Measurements from ENCODE around the gene RHOB. TPM values are rescaled to one million over a fixed set of nuclear protein-coding genes. Genes with fewer than 3 reads are reported as not detected.

The RHOB gene
- polyA plus RNA-seq, 1 of the 3 experiments (the other 2 are of a cell fraction): 50.3 TPM

DNA sequence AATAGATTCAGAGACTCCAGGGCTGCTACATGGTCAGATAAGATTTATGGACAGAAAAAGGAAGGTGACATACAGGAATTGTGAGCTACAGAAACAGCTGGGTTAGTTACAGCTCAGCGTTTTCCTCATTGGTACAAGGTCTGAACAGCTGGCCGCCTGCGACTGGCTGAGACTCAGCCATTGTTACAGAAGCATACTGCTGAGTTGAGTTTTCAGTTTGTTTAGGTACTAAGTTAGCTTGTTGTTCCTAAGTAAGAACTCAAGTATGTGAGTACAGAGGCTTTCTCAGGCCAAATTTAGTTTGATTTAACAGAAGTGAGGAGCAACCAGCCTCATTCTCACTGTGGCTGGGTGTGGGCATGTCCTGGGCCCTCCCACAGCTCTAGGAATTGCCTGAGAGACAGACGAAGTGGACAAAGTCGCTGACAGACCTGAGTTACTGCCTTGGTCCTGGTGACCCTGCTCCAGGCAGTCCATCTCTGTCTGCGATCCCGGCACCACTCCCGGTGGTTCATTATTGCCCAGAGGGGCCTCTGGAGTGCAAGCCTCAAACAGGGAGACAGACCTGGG lies 27.8 kb upstream of the RHOB start (continued):
- TF ChIP-seq IRF3 (IDR thresholded peaks at IDR 0.05; ENCODE audit: low read depth, low read length) (no peak), POLR2AphosphoS5 (IDR thresholded peaks at IDR 0.05; ENCODE audit: low read depth, low read length) (no peak), NRF1 (IDR thresholded peaks at IDR 0.05; ENCODE audit: low read depth, low read length) (no peak), SIN3A (IDR thresholded peaks at IDR 0.05; ENCODE audit: borderline replicate concordance, low read depth, low read length) (no peak), RAD21 (IDR thresholded peaks at IDR 0.05; ENCODE audit: low read length) (no peak)

DNA sequence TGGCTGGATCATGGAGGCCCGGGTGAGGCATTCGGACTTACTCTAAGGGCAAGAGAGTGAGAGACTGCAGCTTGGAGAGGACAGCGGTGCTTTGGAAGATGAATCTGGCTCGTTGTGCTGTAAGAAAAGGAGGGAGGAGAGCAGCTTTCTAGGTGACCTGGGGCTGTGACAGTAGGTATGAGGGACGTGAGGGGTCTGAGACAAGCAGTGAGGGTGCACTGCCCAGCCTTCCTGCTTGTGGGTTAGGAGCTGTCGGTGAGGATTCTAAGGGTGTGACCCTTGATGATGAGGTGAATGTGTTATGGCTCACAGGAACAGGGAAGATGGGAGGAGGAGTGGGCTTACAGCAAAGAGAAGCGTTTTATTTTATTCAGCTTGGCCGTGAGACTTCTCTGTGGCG lies 27.1 kb upstream of the RHOB start:
- H3K79me2 ChIP-seq (ENCODE audit: insufficient read depth): no peaks in the 10 kb centered on the region
- DNase-seq: no peak
- H4K20me1 ChIP-seq (ENCODE audit: insufficient read depth): no peaks in the 10 kb centered on the region
- 82% methylated on average over 9 of the region's 9 CpGs for WGBS (ENCODE audit: low lambda C conversion rate)
- H3K36me3 ChIP-seq (replicated peaks in 1 of 2; ENCODE audit: control insufficient read depth in 1 of 2, insufficient read depth in 2 of 2, low read length in 1 of 2): no peaks in the 10 kb centered on the region
- CTCF ChIA-PET: interaction anchor here (0.6 to 18.3 kb wide), 9 partner anchors 9 to 222 kb away, joined by 3 to 243 read pairs (median 5); no protein-coding TSS in a partner anchor
- no peak overlapping the region for H3K27ac ChIP-seq (ENCODE audit: low read depth in 2 of 2, low read length in 1 of 2)
- H3K4me3 ChIP-seq (ENCODE audit: low read depth in 2 of 2, low read length in 1 of 2): no peak overlapping the region
- H3K9me2 ChIP-seq: no peaks in the 10 kb centered on the region
- no peak overlapping the region for H3K4me2 ChIP-seq
- no peaks in the 10 kb centered on the region for H3K9me3 ChIP-seq
- no peaks in the 10 kb centered on the region for H3K27me3 ChIP-seq (ENCODE audit: insufficient read depth)
- TF ChIP-seq MEF2A (IDR thresholded peaks at IDR 0.05; ENCODE audit: borderline replicate concordance, low read depth) (no peak), TEAD4 (IDR thresholded peaks at IDR 0.05; ENCODE audit: borderline replicate concordance, insufficient read depth) (no peak), IRF3 (IDR thresholded peaks at IDR 0.05; ENCODE audit: low read depth, low read length) (no peak), MAX (IDR thresholded peaks at IDR 0.05; ENCODE audit: low read depth) (no peak), RFX5 (IDR thresholded peaks at IDR 0.05; ENCODE audit: low read length) (no peak), JUND (IDR thresholded peaks at IDR 0.05) (no peak), ELF1 (IDR thresholded peaks at IDR 0.05) (no peak), FOXM1 (IDR thresholded peaks at IDR 0.05; ENCODE audit: low read depth) (no peak), CHD2 (IDR thresholded peaks at IDR 0.05; ENCODE audit: low read length, partially characterized antibody) (no peak), NFIC (IDR thresholded peaks at IDR 0.05; ENCODE audit: borderline replicate concordance) (no peak), FOSL2 (IDR thresholded peaks at IDR 0.05; ENCODE audit: borderline replicate concordance, low read depth) (no peak)
- POLR2A ChIA-PET: no interaction called here
- peaks cover 14 to 21% of the 10 kb centered on the region in 2 experiments; a peak in 3 of 4 replicates for H3K4me1 ChIP-seq (ENCODE audit: control insufficient read depth in 1 of 2, insufficient read depth in 2 of 2, low read depth in 1 of 2, low read length in 1 of 2)
- no peak overlapping the region for H3K9ac ChIP-seq
- H3F3A ChIP-seq (replicated peaks; ENCODE audit: insufficient read depth): no peaks in the 10 kb centered on the region
- H2AFZ ChIP-seq (ENCODE audit: low read depth): no peak overlapping the region

Data from SK-N-SH (cell line).